ENCODE measurements around the gene VPS26C. TPM values are rescaled to one million over a fixed set of nuclear protein-coding genes. Genes with fewer than 3 reads are reported as not detected.

The VPS26C gene
- total RNA-seq, 1 experiment from 2014 or later, result 58.0 TPM

DNA sequence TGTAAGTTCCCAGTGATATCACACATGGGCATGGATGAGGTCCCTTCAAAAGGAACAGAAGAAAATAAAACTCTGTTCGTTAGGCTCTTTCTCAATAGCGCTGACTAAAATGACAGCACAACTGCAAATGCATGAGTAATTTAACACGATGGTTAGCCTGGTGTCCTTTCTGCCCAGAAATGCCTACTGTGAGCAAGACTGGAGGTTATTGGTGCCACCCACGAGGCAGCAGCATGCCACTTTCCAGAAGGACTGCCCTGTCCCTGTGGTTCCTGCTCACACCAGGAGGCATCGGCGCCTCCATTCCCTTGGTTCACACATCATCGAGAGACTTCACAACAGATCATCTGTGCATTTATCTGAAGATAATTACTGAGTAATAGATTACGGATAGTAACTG, 26.2 kb downstream of the VPS26C start:
- Histone ChIP-seq H3K79me1 (ENCODE audit: insufficient read depth, low read depth, low read length, poor library complexity, severe bottlenecking) (peaks cover 9% of the 10 kb centered on the region), H3K4me1 (ENCODE audit: insufficient read depth, low read length) (no peaks in the 10 kb centered on the region; the same call in 1 of the 2 replicates), H3K27ac (ENCODE audit: insufficient read length, low read depth, low read length) (no peak overlapping the region), H3K4me2 (ENCODE audit: insufficient read depth, insufficient read length, low read length) (no peak overlapping the region), H2BK5ac (ENCODE audit: insufficient read length, low read length) (no peak overlapping the region), H4K5ac (ENCODE audit: insufficient read length, low read depth, low read length) (no peak overlapping the region), H2AK5ac (ENCODE audit: insufficient read length, low read length) (no peak overlapping the region), H4K8ac (replicated peaks; ENCODE audit: insufficient read length, low read depth, low read length) (no peak overlapping the region), H4K20me1 (ENCODE audit: control insufficient read depth, insufficient read depth, insufficient read length) (no peaks in the 10 kb centered on the region), H2BK20ac (ENCODE audit: low read depth, low read length, poor library complexity, severe bottlenecking) (no peak overlapping the region), H3K18ac (ENCODE audit: insufficient read length, low read depth, low read length) (no peak overlapping the region), H2BK12ac (ENCODE audit: insufficient read length, low read depth, low read length) (no peak overlapping the region), H3K23me2 (ENCODE audit: insufficient read length, low read depth, low read length, poor library complexity, severe bottlenecking) (no peaks in the 10 kb centered on the region), H2AFZ (ENCODE audit: low read length) (no peak overlapping the region), H3K27me3 (ENCODE audit: insufficient read depth, low read length) (no peaks in the 10 kb centered on the region), H3K14ac (ENCODE audit: insufficient read depth, low read length) (no peak overlapping the region), H3T11ph (ENCODE audit: low read length) (no peak overlapping the region), H3K4ac (ENCODE audit: low read depth, low read length) (no peak overlapping the region), H4K91ac (ENCODE audit: insufficient read length, low read depth, low read length) (no peak overlapping the region), H3K9ac (ENCODE audit: extremely low read depth, insufficient read length, low read length) (no peak overlapping the region), H3K9me3 (ENCODE audit: control insufficient read depth, low read depth, low read length) (no peaks in the 10 kb centered on the region), H3K23ac (ENCODE audit: insufficient read length, low read depth, low read length) (no peak overlapping the region), H2BK120ac (ENCODE audit: low read depth, low read length, poor library complexity, severe bottlenecking) (no peak overlapping the region), H3K79me2 (ENCODE audit: insufficient read depth, low read length) (peaks cover 4% of the 10 kb centered on the region; the same call in 1 of the 2 replicates), H3K56ac (ENCODE audit: insufficient read length, low read depth, low read length) (no peak overlapping the region), H2BK15ac (ENCODE audit: low read depth, low read length) (no peak overlapping the region)
- Mint-ChIP-seq H3K27me3 (ENCODE audit: low read depth) (no peaks in the 10 kb centered on the region), H3K9me3 (peaks cover 0 to 3% of the 10 kb centered on the region in 2 experiments; a peak in 2 of 5 replicates), H3K27ac (peak overlapping the region in 2 of 3 experiments; percentile 6 to 55; a peak in 1 of 7 replicates), H3K36me3 (ENCODE audit: insufficient read depth in 1 of 3, low read depth in 3 of 3) (peaks cover 8 to 41% (median 35%) of the 10 kb centered on the region in 3 experiments; a peak in 6 of 7 replicates), H3K4me3 (no peak overlapping the region), H3K4me1 (peaks cover 25 to 31% of the 10 kb centered on the region in 2 experiments)
- TF ChIP-seq, protein P1, sequence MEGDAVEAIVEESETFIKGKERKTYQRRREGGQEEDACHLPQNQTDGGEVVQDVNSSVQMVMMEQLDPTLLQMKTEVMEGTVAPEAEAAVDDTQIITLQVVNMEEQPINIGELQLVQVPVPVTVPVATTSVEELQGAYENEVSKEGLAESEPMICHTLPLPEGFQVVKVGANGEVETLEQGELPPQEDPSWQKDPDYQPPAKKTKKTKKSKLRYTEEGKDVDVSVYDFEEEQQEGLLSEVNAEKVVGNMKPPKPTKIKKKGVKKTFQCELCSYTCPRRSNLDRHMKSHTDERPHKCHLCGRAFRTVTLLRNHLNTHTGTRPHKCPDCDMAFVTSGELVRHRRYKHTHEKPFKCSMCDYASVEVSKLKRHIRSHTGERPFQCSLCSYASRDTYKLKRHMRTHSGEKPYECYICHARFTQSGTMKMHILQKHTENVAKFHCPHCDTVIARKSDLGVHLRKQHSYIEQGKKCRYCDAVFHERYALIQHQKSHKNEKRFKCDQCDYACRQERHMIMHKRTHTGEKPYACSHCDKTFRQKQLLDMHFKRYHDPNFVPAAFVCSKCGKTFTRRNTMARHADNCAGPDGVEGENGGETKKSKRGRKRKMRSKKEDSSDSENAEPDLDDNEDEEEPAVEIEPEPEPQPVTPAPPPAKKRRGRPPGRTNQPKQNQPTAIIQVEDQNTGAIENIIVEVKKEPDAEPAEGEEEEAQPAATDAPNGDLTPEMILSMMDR (conservative IDR thresholded peaks at IDR 0.05), result no peak
- DNase-seq, result no peak
- no CpG with 5 or more reads among the region's 8 CpGs for WGBS (ENCODE audit: extremely low coverage, insufficient read length, low lambda C conversion rate)

Data from H9 (cell line).